ENCODE results near the gene ATRAID.

The ATRAID gene

GRCh38 chr2:27182346-27182745 is 29.5 kb upstream of the ATRAID start:
- TF ChIP-seq, protein P1, sequence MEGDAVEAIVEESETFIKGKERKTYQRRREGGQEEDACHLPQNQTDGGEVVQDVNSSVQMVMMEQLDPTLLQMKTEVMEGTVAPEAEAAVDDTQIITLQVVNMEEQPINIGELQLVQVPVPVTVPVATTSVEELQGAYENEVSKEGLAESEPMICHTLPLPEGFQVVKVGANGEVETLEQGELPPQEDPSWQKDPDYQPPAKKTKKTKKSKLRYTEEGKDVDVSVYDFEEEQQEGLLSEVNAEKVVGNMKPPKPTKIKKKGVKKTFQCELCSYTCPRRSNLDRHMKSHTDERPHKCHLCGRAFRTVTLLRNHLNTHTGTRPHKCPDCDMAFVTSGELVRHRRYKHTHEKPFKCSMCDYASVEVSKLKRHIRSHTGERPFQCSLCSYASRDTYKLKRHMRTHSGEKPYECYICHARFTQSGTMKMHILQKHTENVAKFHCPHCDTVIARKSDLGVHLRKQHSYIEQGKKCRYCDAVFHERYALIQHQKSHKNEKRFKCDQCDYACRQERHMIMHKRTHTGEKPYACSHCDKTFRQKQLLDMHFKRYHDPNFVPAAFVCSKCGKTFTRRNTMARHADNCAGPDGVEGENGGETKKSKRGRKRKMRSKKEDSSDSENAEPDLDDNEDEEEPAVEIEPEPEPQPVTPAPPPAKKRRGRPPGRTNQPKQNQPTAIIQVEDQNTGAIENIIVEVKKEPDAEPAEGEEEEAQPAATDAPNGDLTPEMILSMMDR (conservative IDR thresholded peaks at IDR 0.05; ENCODE audit: low read depth): no peak
- H3K27ac ChIP-seq: no peak overlapping the region
- POLR2A ChIA-PET (ENCODE audit: low non-redundant PET): interaction anchor here (0.6 kb wide), 1 partner anchor 90 kb away, joined by 3 read pairs; no protein-coding TSS in a partner anchor
- DNase-seq (ENCODE audit: low spot score): no peak
- CTCF ChIA-PET: interaction anchor here (0.6 to 1.1 kb wide), 2 partner anchors 12 to 30 kb away, joined by 3 to 4 read pairs; no protein-coding TSS in a partner anchor

DNA sequence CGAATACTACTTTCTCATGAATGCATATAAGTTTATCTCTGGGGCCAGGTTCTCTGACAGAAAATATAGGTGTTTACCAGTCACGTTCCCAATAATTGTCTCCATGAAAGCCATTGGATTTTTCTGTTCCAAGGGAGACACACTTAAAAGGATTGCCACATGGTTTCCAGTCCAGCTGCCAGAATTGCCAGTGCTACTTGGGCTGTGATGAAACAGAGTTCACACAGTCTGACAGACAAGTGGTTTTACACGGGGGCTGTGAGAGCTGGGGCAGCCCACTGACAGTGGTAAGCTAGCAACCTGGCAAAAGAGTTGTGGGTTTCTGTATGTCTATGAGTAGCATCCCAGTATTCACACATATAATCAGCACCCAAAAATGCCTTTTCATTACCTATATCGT is 27.7 kb upstream of the ATRAID start:
- no peak overlapping the region for H3K27ac ChIP-seq
- ChIA-PET CTCF (interaction anchor here (0.5 to 0.7 kb wide), 2 partner anchors 21 to 972 kb away, joined by 3 read pairs; no protein-coding TSS in a partner anchor), POLR2A (ENCODE audit: low non-redundant PET) (no interaction called here)
- no peak for DNase-seq (ENCODE audit: low spot score)
- TF ChIP-seq, protein P1 (conservative IDR thresholded peaks at IDR 0.05; ENCODE audit: low read depth): no peak

DNA sequence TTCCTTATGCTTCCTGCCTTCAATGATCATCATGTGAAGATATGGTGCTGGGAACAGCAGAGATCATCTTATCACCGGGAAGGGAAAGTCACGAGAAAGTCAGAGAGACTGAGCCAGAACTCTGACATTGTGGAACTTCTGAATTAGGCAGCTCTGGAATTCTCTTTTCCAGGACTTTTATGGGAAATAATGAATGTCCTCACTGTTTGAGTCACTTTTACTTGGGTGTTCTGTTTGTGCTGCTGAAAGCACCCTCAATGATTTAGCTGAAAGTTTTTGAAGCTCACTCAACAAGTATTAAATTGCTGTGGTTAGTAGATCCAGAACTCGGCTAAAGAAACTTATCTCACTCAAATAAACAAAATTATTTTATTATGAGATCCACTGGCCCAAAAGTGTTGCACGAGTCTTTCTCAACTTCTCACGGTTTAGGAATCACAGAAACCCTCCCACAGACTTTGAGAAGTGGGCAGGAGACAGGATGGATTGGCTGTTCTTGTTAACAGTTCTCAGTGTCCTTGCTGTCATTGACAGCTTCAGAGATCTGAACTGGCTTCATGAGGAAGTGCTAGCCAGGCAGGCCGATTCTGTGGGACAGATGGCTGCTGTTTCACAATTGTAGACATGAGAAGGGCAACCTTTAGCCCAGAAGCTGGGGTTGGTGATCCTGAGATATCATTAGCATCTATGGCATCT is 26.4 kb upstream of the ATRAID start:
- DNase-seq (ENCODE audit: low spot score): no peak
- CTCF ChIA-PET: no interaction called here
- no peak overlapping the region for H3K27ac ChIP-seq
- TF ChIP-seq, protein P1 (conservative IDR thresholded peaks at IDR 0.05; ENCODE audit: low read depth): no peak
- POLR2A ChIA-PET (ENCODE audit: low non-redundant PET): no interaction called here

DNA sequence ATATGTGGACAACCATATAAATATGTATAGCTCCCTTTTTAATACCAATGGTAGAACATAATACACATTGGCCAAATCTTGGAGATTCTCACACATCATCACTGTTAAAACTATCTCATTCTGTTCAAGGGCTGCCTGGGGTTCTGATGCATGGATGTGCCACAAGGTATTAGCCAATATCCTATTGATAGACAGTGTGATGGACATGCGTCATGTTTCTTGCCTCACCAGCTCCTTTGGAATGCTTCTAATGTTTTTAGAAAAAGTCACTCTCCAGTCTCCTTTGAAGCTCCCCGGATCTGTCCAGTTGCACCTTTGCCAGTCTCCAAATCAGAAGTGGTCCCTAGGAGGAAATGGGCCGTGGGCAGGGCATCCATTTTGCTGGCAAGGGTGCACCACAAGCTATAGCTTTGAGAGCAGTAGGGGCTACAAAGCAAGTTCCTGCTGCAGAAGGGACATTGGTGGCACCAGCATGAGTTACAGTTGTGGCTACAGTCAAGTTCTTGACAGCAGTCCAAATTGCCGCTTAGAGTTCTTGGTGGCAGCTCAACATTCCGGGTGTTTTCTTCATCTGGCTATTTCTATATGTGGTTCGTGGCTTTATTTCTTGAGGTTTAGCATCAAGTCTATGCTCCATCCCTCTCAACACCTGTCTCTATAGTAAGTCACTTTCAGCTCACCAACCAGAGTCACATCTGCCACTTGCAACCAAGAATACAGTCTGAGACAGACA is 25.1 kb upstream of the ATRAID start:
- ChIA-PET POLR2A (ENCODE audit: low non-redundant PET) (interaction anchor here (0.6 kb wide), 1 partner anchor 12 kb away, joined by 6 read pairs; no protein-coding TSS in a partner anchor), CTCF (interaction anchor here (0.6 kb wide), 1 partner anchor 1769 kb away, joined by 3 read pairs; no protein-coding TSS in a partner anchor)
- DNase-seq (ENCODE audit: low spot score): no peak
- TF ChIP-seq, protein P1 (conservative IDR thresholded peaks at IDR 0.05; ENCODE audit: low read depth): no peak
- H3K27ac ChIP-seq: no peak overlapping the region

DNA sequence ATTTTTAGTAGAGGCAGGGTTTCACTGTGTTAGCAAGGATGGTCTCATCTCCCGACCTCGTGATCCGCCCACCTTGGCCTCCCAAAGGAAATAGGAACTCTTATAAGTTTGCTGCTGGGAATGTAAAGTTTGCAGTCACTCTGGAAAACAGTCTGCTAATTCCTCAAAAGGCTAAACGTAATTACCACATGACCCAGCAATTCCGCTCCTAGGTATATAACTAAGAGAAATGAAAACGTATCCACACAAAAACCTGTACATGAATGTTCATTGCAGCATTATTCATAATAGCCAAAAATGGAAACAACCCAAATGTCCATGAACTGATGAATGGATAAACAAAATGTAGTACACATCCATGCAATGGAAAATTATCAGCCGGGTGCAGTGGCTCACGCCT is 21.9 kb upstream of the ATRAID start:
- no peak for DNase-seq (ENCODE audit: low spot score)
- TF ChIP-seq, protein P1 (conservative IDR thresholded peaks at IDR 0.05; ENCODE audit: low read depth): no peak
- H3K27ac ChIP-seq: no peak overlapping the region
- CTCF ChIA-PET: no interaction called here
- POLR2A ChIA-PET (ENCODE audit: low non-redundant PET): no interaction called here

DNA sequence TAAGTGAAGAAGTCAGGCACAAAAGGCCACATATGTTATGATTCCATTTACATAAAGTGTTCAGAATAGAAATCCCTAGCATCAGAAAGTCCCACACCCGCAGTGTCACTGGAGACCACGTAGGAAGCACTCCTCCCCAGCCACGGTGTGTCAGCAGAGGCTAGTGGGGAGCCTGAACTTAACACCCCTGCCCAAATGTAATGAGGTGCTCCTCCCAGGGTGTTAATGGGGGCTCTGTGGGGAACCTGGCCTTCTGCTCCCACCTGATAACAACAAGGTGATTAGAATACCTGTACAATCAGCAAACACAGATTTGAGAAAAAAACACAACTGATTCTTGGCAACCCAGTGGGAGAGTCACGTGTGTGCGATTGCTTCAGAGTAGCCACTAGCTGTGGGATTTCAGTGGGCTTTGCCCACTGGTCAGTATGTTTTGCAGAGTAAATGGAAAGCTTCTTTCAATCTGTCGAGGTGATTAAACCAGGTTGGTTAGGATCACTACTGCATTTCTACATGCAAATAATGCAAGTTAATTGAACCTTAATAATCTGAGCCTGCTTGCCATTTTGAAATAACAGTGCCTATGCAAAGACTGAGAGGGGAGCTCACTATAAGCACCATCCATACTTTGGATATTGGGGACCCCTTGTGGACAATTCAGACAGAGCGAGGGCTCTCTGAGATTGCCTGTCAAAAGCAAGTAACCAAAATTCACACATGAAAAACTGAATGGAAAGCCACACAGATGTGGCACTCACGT is 20.6 kb upstream of the ATRAID start:
- TF ChIP-seq, protein P1 (conservative IDR thresholded peaks at IDR 0.05; ENCODE audit: low read depth): peak; percentile 65
- ChIA-PET POLR2A (ENCODE audit: low non-redundant PET) (no interaction called here), CTCF (interaction anchor here (0.5 to 1.9 kb wide), 5 partner anchors 90 to 229 kb away, joined by 3 to 14 read pairs (median 5); no protein-coding TSS in a partner anchor)
- no peak overlapping the region for H3K27ac ChIP-seq
- peak; percentile 57 for DNase-seq (ENCODE audit: low spot score)
